K562 (cell line): ENCODE measurements around the gene ICA1. TPM values are rescaled to one million over a fixed set of nuclear protein-coding genes. Genes with fewer than 3 reads are reported as not detected.

Experiments used
- ARID1B ChIP-seq: fragments of 450-650 bp; IDR thresholded peaks from 2 replicates; pipeline ENCODE4 v1.6.1; 2016; ENCODE audit warnings: antibody characterized with exemption, mild to moderate bottlenecking, inconsistent platforms
- CBFA2T2 ChIP-seq: fragments of 450-650 bp; conservative IDR thresholded peaks from 2 replicates; pipeline ENCODE4 v1.6.1; 2017; ENCODE audit warnings: mild to moderate bottlenecking
- CEBPG ChIP-seq, 3 experiments: fragments of 200-800 bp in 1 of 3; sonication (Bioruptor generic) in 1 of 3; sonication (generic) in 1 of 3; formaldehyde crosslinking in 1 of 3; IDR thresholded peaks in 2 of 3; conservative IDR thresholded peaks in 1 of 3; 2 replicates each; pipeline versions ENCODE4 v1.6.1 to v1.8.0; 2016 to 2022; ENCODE audit warnings: missing compliant biosample characterization in 2 of 3, missing genetic modification characterization in 2 of 3, mild to moderate bottlenecking in 1 of 3, missing genetic modification reagents in 1 of 3
- ESRRA ChIP-seq: fragments of 450-650 bp; IDR thresholded peaks from 2 replicates; pipeline ENCODE4 v1.6.1; 2014; ENCODE audit warnings: low read depth, mild to moderate bottlenecking, moderate library complexity, borderline replicate concordance
- FOXA1 ChIP-seq: fragments of 450-650 bp; IDR thresholded peaks from 2 replicates; pipeline ENCODE4 v1.6.1; 2016; ENCODE audit warnings: mild to moderate bottlenecking, borderline replicate concordance
- GABPA ChIP-seq: fragments of 200-800 bp; sonication (Bioruptor generic); conservative IDR thresholded peaks from 2 replicates; pipeline ENCODE4 v1.6.1; 2016; ENCODE audit warnings: low read depth, missing genetic modification characterization, missing compliant biosample characterization
- MAFK ChIP-seq: IDR thresholded peaks from 2 replicates; pipeline ENCODE4 v1.6.1; 2011; ENCODE audit warnings: low read length, improper control_type of control experiment
- NFXL1 ChIP-seq: fragments of 450-650 bp; formaldehyde crosslinking; IDR thresholded peaks from 2 replicates; pipeline ENCODE4 v1.4.0; 2021; ENCODE audit warnings: mild to moderate bottlenecking
- NR2C1 ChIP-seq, 2 experiments: fragments of 450-650 bp; IDR thresholded peaks; 2 replicates each; pipeline ENCODE4 v1.6.1; 2017; ENCODE audit warnings: mild to moderate bottlenecking in 2 of 2, antibody characterized with exemption in 1 of 2, inconsistent platforms in 1 of 2, missing compliant biosample characterization in 1 of 2, missing genetic modification characterization in 1 of 2
- SFPQ ChIP-seq: fragments of 200-400 bp; formaldehyde crosslinking; IDR thresholded peaks from 2 replicates; pipeline ENCODE4 v1.6.1; 2017; ENCODE audit warnings: mild to moderate bottlenecking, low read depth, low read length, moderate library complexity
- SMARCA4 ChIP-seq: fragments of 450-650 bp; IDR thresholded peaks from 2 replicates; pipeline ENCODE4 v1.6.1; 2016
- SMARCC2 ChIP-seq: fragments of 450-650 bp; IDR thresholded peaks from 2 replicates; pipeline ENCODE4 v1.6.1; 2017; ENCODE audit warnings: antibody characterized with exemption, moderate library complexity, mild to moderate bottlenecking, low read depth
- TAF15 ChIP-seq: fragments of 200-400 bp; formaldehyde crosslinking; IDR thresholded peaks from 2 replicates; pipeline ENCODE4 v1.6.1; 2017; ENCODE audit warnings: mild to moderate bottlenecking, low read depth, low read length, moderate library complexity
- ZBTB17 ChIP-seq: fragments of 450-650 bp; formaldehyde crosslinking; IDR thresholded peaks from 2 replicates; pipeline ENCODE4 v1.4.0; 2020; ENCODE audit warnings: mild to moderate bottlenecking
- ZBTB40 ChIP-seq, 2 experiments: fragments of 450-650 bp in 1 of 2; sonication (generic) in 1 of 2; formaldehyde crosslinking in 1 of 2; IDR thresholded peaks; 2 replicates each; pipeline versions ENCODE4 v1.7.1 to v1.9.0; 2016 to 2022; ENCODE audit warnings: inconsistent platforms in 1 of 2, mild to moderate bottlenecking in 1 of 2, missing genetic modification reagents in 1 of 2
- ZNF316 ChIP-seq: fragments of 450-650 bp; IDR thresholded peaks from 2 replicates; pipeline ENCODE4 v1.6.1; 2016
- polyA plus RNA-seq, 8 experiments: library from polyadenylated mRNA; depleted of rRNA in 4 of 8; stranded (reverse) in 5 of 8; unstranded in 3 of 8; fragments of >200 nt; fragmentation: Nextera tagmentation in 2 of 8; fragmentation: Illumina TruSeq in 1 of 8; extraction: Ambion mirVana in 2 of 8; extraction: Trizol in 1 of 8; gene quantifications; 2 replicates each; pipeline versions ENCODE4 v1.2.1 to v1.2.3, GENCODE V29; 2011 to 2014; ENCODE audit warnings: inconsistent platforms in 1 of 8, missing spikeins in 1 of 8
- total RNA-seq, 7 experiments: library from RNA; depleted of rRNA in 6 of 7; stranded (reverse); fragments of >200 nt in 6 of 7; fragmentation: Illumina TruSeq in 2 of 7; extraction: Trizol in 2 of 7; gene quantifications; 2 replicates each; pipeline versions ENCODE4 v1.2.1 to v1.2.3, GENCODE V29; 2011 to 2021; ENCODE audit warnings: low replicate concordance in 1 of 7

Gene ICA1
- total and polyA plus RNA-seq, 9 of the 15 experiments (the other 6 are each of a cell fraction or from before 2014, with no cell fraction given): 7.1 to 22.3 (median 16.4) TPM

GRCh38 chr7:8177109-8177933 lies 84.6 kb downstream of the ICA1 start (continued):
- TF ChIP-seq ZBTB40 (IDR thresholded peaks at IDR 0.05) (peak; percentile 47; the same call in 1 of the 2 replicates), ZBTB40 (CRISPR knock-in tag; IDR thresholded peaks at IDR 0.05) (no peak), ZBTB17 (CRISPR knock-in tag) (no peak), SMARCC2 (no peak), MAFK (no peak), SFPQ (no peak), ARID1B (peak; percentile 69), SMARCA4 (peak; percentile 57; the same call in 1 of the 2 replicates), TAF15 (no peak), NR2C1 (IDR thresholded peaks at IDR 0.05) (no peak), NR2C1 (tag; IDR thresholded peaks at IDR 0.05) (peak; percentile 61; the same call in 1 of the 2 replicates), CBFA2T2 (no peak), FOXA1 (no peak), NFXL1 (CRISPR knock-in tag) (0 out of 2 replicates have a peak, but pooled peaks have one; percentile 62), GABPA (tag) (peak; percentile 64; the same call in 1 of the 2 replicates), ZNF316 (no peak), ESRRA (no peak), CEBPG (CRISPR knock-in tag; IDR thresholded peaks at IDR 0.05) (no peak), CEBPG (tag; conservative IDR thresholded peaks at IDR 0.05 in 1 of 2, IDR thresholded peaks at IDR 0.05 in 1 of 2) (0 out of 4 replicates have a peak, but pooled peaks of 1 of the 2 experiments have one; percentile 15)
